GM21447 (cell line): ENCODE results near the gene APOA4.
A peak's percentile ranks its signal among the peaks of the same experiment; 100 is the strongest.
"Not testable (repeated sequence)": the region's sequence is repeated elsewhere in the genome, so short reads cannot be mapped to it uniquely, and the experiment has no call there.

ENCODE experiments used
- ATAC-seq: cut with Tn5 transposase; IDR thresholded peaks from one replicate; pipeline ENCODE4 v1.9.1; 2021; ENCODE audit not compliant: unreplicated experiment

Gene APOA4

GRCh38 chr11:116849486-116849885 lies 26.4 kb upstream of the APOA4 start:
- no peak for ATAC-seq

DNA sequence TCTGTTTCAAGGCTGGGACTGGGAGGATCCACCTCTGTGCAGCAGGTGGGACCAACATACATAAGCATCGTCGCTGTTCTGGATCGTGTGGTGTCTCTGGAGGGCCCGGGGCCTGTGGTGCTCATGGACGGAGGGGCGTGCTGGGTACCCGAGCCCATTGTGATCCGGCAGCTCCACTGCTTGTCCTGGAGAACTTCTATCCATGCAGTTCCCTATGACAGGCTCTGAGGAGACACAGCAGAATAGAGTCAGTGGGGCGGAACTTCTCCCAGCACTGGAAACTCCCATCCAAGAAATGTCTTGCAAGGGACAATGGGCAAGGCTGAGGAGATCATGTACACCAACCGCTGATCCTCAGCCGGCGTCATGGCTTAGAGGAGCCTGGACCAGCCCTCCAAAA lies 26.0 kb upstream of the APOA4 start:
- no peak for ATAC-seq

DNA sequence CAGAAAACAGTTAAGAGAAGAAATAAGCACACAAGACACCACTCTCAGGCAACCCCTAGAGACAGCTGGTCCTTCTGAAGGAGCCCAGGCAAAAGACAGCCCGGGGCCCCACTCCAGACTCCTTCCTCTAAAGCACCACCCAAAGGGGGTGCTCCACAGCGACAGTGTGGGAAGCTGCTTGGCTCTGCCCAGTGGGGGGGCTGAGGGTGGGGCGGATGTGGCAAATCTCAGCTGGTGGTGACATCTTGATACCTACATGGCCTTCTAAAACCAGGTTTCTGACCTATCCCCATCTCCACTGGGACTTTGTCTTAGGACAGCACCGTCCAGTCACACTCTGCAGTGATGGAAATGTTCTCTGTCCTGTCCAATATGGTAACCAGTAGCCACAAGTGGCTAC lies 24.5 kb upstream of the APOA4 start:
- ATAC-seq, result no peak

GRCh38 chr11:116844722-116845121 lies 21.6 kb upstream of the APOA4 start:
- ATAC-seq, result no peak

GRCh38 chr11:116843661-116844060 lies 20.6 kb upstream of the APOA4 start:
- ATAC-seq, result no peak

DNA sequence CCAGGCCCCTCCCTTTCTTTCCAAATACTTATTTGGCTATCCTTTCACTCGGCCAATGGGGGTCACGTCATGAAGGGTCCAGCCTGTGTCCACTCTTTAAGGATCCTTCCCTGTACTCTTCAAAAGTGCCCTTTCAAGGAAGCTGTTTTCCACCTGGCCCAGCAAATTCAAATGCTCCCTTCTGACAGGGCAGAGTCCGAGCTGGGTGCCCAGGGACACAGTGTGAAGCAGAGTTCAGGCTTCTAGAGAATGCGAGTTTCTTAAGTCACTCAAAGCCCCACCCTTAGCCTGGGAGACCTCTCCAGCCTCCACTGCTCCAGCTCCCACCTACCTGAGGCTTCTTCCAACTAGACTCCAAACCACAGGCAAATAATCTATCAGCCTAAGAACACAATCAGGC lies 19.8 kb upstream of the APOA4 start:
- no peak for ATAC-seq

GRCh38 chr11:116842117-116842516 lies 19.0 kb upstream of the APOA4 start:
- no peak for ATAC-seq

GRCh38 chr11:116840746-116841296 lies 17.7 kb upstream of the APOA4 start:
- no peak for ATAC-seq

DNA sequence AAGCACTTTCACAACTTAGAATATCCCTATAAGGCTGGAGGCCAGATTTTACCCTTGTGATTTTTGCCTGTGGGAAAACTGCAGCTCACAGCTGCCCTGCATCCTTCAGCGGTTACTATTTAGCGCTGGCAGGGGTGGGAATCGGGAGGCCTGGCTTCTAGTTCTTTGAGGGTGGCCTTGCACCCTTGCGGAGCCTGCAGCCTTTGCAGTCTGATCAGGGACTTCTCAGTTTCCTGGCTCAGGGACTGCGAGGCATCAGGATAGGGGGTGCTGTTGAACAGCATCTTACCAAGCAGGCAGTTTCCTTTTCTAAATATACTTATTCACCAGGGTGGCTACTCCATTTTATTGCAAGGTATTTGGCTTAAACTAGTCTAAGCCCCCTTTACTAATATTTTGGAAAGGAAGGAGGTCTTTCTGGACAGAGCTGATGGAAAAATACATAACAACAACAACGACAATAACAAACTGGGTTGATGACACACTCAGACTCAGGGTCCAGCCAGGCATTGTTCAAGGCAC lies 17.2 kb upstream of the APOA4 start:
- ATAC-seq, result no peak

- ATAC-seq, result no peak
Measured at GRCh38 chr11:116838321-116839084, 15.4 kb upstream of the APOA4 start.

- no peak for ATAC-seq
Measured at GRCh38 chr11:116837231-116838091, 14.4 kb upstream of the APOA4 start, which contains the start of gene APOA1. APOA1 (minus strand) TSS chr11:116837622; CDS start chr11:116837387, 235 bp downstream.

DNA sequence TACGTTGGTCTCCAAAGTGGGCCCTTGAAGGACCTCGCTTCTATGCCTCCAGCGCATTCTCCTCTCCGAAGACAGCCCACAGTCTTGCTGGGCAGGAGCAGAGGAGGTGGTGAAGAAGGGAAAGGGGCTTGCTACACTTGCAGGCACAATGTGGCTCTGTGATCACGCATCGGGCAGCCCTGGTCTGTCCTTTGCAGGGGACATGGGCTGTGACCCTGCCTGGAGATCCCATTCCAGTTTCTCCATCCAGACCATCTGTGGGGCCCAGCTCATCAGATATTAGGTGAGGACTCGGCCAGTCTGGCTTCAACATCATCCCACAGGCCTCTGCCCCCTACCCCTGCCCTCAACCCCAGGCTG lies 13.5 kb upstream of the APOA4 start:
- ATAC-seq, result no peak

GRCh38 chr11:116835791-116836631 lies 12.9 kb upstream of the APOA4 start:
- ATAC-seq, result peak; percentile 80

DNA sequence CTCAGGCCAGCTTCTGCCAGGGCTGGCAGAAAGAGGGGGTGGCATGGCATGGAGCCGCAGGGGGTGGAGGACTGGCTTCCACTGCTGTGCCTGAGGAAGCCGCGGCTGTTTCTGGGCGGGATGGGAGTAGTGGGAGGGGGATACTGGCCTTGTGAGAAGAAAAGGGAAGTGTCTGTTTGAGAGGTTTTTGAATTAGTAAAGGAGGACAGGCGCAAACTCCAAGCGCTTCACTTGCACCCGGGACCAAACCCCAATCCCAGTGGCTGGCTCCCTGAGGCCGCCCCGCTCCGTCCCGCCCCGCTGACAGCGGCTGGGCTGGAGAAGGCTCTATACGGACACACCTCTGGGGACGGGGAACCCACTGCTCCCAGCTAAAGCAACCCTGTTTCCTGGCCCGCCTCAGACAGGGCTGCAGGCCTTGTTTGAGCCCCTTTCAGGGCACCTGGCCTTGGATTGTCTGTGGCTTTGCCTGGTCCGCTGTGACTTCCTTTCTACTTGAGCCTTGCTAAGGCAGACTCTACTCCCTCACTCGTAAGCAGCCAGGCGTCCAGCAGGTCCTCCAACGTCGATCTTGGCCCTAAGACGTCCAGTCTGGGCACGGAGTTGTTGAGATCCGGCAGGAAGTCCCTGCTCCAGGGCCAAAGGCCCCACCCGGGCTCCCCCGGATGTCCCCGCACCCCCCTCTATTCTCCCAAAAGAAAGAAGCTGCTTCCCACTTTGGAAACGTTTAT lies 12.1 kb upstream of the APOA4 start:
- ATAC-seq, result peak; percentile 32

DNA sequence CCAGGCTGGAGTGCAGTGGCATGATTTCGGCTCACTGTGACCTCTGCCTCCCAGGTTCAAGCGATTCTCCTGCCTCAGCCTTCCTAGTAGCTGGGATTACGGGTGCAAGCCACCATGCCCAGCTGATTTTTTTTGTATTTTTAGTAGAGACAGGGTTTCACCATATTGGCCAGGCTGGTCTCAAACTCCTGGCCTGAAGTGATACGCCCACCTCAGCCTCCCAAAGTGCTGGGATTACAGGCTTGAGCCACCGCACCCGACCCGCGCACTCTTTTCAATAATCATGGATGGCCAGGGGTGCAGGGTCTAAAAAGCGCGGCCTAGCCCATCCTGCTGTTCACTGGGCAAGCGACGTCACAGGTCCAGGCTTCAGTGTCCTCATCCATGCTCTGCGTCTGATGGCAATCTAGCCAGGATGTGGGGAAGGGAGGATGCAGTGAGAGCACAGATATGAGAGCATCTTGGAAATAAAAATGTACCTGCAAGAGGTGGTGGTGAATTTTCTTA lies 11.5 kb upstream of the APOA4 start:
- not testable (repeated sequence) for ATAC-seq

- no peak for ATAC-seq
Measured at GRCh38 chr11:116833816-116834534, 10.9 kb upstream of the APOA4 start.

DNA sequence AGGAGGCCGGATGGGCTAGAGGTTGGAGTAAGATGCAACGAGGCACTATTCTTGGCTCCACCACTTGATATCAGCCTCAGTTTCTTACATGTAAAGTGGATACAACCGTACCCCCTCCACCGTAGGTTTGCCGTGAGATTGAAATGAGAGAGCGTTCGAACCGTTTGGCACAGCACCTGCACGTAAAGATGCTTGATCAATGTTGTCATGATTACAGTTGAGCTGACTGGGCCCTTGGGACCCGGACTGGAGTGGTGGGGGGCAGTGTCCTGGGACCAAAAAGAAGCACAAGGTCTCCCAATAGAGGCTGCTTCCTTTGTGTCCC lies 10.3 kb upstream of the APOA4 start:
- no peak for ATAC-seq

DNA sequence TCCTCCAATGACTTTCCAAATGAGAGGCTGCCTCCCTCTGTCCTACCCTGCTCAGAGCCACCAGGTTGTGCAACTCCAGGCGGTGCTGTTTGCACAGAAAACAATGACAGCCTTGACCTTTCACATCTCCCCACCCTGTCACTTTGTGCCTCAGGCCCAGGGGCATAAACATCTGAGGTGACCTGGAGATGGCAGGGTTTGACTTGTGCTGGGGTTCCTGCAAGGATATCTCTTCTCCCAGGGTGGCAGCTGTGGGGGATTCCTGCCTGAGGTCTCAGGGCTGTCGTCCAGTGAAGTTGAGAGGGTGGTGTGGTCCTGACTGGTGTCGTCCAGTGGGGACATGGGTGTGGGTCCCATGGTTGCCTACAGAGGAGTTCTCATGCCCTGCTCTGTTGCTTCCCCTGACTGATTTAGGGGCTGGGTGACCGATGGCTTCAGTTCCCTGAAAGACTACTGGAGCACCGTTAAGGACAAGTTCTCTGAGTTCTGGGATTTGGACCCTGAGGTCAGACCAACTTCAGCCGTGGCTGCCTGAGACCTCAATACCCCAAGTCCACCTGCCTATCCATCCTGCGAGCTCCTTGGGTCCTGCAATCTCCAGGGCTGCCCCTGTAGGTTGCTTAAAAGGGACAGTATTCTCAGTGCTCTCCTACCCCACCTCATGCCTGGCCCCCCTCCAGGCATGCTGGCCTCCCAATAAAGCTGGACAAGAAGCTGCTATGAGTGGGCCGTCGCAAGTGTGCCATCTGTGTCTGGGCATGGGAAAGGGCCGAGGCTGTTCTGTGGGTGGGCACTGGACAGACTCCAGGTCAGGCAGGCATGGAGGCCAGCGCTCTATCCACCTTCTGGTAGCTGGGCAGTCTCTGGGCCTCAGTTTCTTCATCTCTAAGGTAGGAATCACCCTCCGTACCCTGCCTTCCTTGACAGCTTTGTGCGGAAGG lies 9.5 kb upstream of the APOA4 start:
- no peak for ATAC-seq
